Astrocyte of the spinal cord (primary cell): ENCODE data around the gene TSHZ3.

Experiments
- DNase-seq: peaks from one replicate; pipeline ENCODE4 v3.0.0; 2011; ENCODE audit warnings: low read depth, low spot score
- H3K4me3 ChIP-seq: 2 replicates; pipeline ENCODE4 v1.5.1; 2011; ENCODE audit warnings: low read depth, mild to moderate bottlenecking, low read length, moderate library complexity
- in situ Hi-C: cut with HindIII; loops from 2 replicates; pipeline ENCODE4 v1.10.0; 2017; ENCODE audit warnings: low sequenced_read_pairs
- TF ChIP-seq, protein P1 (sequence below): IDR thresholded peaks from 2 replicates; pipeline ENCODE4 v1.5.1; 2012; ENCODE audit warnings: low read depth, mild to moderate bottlenecking, low read length, inconsistent platforms

Gene TSHZ3

DNA sequence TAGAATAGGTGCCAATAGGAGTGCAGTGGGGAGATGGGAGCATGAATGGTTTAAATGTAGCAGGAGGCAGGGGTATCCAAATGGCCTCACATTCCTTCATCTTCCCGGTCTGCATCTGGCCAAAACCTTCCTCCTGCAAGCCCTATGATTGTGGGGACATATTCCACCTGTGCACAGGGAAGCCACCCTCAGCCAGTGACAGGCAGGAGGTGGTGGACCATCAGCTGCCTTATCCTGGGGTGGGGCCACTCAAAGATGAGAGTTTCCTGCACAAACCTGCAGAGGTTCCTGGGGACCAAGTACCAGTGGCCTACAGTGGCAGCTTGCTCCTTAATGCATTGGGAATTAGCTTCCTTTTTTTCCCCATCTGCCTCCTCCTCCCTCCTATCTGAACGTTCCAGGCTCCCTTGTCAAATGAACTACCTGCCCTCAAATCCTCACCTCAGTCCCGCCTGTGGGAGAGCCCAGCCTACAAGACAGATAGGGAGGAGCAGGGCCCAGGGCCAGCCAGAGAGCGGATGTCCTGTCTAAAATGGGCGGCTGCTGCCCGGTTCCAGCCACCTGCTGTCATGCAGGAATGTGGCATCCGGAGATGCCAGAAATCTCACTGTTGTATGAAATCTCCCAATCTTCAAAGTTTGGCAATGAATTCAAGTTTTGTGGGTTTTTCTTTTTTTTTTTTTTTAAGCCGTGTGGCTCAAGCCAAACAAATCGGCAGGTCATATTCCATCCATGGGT lies 85.0 kb downstream of the TSHZ3 start:
- TF ChIP-seq, protein P1, sequence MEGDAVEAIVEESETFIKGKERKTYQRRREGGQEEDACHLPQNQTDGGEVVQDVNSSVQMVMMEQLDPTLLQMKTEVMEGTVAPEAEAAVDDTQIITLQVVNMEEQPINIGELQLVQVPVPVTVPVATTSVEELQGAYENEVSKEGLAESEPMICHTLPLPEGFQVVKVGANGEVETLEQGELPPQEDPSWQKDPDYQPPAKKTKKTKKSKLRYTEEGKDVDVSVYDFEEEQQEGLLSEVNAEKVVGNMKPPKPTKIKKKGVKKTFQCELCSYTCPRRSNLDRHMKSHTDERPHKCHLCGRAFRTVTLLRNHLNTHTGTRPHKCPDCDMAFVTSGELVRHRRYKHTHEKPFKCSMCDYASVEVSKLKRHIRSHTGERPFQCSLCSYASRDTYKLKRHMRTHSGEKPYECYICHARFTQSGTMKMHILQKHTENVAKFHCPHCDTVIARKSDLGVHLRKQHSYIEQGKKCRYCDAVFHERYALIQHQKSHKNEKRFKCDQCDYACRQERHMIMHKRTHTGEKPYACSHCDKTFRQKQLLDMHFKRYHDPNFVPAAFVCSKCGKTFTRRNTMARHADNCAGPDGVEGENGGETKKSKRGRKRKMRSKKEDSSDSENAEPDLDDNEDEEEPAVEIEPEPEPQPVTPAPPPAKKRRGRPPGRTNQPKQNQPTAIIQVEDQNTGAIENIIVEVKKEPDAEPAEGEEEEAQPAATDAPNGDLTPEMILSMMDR = no peak
- H3K4me3 ChIP-seq = no peak overlapping the region
- in situ Hi-C loops = no loop called here
- no peak for DNase-seq

DNA sequence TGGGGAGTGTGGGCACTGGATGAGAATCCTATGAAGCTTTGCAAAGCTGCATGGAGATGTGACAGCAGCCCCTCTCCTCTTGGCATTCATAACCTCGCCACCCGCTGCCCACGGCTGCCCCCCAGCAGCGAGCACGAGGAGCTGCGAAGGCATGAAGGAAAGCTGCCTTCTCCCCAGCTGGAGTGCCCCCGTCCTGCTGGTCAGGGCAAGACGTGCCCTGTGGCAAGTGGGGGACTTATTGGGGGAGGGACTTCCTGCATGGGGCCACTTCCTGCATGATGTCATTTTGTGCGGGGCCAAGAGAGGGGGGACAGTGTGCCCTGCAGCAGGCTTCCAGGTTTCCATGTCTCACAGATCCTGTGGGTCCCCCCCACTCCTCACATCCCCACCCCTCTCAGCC lies 85.9 kb downstream of the TSHZ3 start:
- no peak for DNase-seq
- TF ChIP-seq, protein P1 = no peak
- in situ Hi-C loops = no loop called here
- H3K4me3 ChIP-seq = no peak overlapping the region

DNA sequence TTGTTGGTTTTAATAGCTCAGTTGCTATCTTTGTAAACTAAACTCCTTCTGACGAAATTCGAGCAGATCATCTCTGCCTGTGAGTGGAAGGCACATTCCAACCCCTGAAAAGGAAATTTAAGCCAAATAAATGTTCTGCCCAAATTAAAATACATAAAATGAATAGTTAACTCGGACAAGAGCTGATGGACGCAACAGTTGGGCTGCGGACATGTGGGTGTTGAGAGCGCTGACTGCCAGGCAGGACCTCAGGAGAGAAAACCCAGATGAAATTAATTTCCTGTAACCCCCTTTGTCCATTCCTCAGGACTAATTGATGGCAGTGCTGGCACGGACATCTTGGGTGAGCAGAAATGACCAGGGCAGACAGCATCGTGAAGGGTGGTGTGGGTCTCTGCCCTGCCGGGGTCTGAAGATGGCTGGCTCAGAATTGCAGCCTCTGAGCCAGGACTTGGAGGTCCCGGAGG lies 86.5 kb downstream of the TSHZ3 start:
- in situ Hi-C loops = no loop called here
- DNase-seq = no peak
- TF ChIP-seq, protein P1 = no peak
- no peak overlapping the region for H3K4me3 ChIP-seq

DNA sequence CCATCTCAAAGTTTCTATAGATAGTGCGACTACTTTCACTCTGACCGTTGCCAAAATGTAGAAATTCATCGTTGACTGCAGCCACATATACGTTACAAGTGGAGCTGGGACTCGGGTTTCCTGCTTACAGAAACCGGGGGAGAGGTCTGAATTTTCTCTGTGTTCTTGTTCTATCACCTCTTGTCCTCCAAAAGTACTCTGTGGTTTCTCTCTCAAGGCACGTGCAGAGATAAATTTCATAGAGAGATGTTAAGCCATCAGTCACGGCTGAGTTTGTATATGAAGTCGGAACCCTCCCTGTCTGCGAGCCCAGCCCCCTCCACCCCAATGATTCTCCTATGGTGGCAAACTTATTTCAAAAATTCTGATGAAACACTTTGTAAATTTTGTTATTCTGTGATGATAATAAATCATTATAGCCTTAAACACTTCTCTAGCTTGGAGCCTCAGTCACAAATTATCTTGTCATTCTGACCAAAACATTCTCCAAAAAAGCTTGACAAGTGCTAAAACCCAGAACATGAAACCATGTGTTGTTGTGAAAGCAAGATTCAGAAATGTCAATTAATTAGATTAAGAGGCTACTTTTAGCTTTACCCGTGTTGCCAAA lies 87.5 kb downstream of the TSHZ3 start:
- TF ChIP-seq, protein P1 = no peak
- H3K4me3 ChIP-seq = no peak overlapping the region
- in situ Hi-C loops = no loop called here
- no peak for DNase-seq

DNA sequence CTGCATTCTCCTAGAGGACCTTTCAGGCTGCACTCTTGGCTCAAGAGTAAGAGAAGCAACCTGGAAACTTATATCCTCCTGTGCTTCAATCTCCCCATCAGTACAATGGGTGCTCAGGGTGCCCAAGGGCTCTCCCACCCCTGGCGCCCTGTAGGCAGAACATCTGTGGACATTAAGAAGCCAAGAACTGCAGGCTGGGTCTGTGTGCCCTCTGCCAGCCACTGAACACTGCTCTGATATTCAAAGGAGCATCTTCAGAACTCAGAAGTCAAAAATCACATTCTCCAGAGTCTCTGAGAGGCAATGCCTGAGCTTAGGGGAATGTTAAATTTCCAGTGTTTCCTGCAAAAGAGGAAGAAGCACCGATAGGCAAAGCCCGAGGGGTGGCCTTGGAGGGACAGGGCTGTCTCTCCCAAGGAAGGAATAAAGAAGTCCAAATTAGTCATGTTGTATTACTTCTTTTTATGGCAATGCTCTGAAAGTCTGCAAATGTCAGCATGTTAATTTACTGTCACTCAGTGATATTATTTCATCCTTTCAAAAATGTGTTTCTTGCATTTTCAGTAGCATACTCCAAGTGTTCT lies 88.1 kb downstream of the TSHZ3 start:
- H3K4me3 ChIP-seq = no peak overlapping the region
- TF ChIP-seq, protein P1 = no peak
- in situ Hi-C loops = no loop called here
- DNase-seq = no peak

DNA sequence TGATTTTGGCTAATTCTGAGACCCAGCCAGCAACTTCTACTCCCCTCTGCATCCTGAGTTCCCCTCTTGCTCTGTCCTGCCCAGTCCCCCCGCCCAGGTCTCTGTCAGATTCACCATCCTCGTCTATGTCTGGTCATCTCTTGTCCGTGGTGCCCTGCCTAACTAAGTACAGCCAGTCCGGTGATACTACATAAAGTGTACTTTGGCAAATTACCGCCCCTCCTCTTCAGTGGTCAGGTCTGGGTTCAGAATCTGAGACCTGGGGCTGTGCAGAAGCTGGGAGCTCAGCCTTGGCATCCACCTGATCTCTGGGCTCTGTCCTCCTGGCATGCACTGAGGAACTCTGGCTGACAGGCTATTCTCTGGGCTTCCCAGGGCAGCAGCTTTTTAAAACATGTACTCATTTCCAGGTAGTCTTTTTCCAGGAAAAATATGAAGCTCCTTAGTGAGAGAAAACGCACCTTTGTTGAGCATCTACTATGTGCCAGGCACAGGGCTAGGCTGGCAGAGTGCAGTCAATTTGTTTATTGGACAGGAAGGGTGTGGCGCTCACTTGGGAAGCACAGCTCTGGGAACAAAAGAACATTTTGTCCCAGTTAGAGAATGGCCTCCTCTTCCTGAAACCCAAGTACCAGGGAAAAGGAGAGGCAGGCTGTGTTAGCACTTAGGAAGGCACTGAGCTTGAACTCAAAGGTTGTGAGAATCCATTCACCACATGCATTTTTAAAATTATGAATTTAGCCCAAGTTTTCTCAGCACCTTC lies 88.9 kb downstream of the TSHZ3 start:
- DNase-seq = no peak
- TF ChIP-seq, protein P1 = no peak
- H3K4me3 ChIP-seq = no peak overlapping the region
- in situ Hi-C loops = no loop called here
